Activated CD8-positive, alpha-beta memory T cell treated with anti-CD3 and anti-CD28 coated beads for 48 hours (primary cell): Measurements from ENCODE around the gene SPATA13.

ENCODE experiments used
- DNase-seq, 3 experiments: peaks; one replicate each; pipeline ENCODE4 v3.0.0-alpha.2; 2020; ENCODE audit warnings: low read depth in 2 of 3, low spot score in 2 of 3

Gene SPATA13

DNA sequence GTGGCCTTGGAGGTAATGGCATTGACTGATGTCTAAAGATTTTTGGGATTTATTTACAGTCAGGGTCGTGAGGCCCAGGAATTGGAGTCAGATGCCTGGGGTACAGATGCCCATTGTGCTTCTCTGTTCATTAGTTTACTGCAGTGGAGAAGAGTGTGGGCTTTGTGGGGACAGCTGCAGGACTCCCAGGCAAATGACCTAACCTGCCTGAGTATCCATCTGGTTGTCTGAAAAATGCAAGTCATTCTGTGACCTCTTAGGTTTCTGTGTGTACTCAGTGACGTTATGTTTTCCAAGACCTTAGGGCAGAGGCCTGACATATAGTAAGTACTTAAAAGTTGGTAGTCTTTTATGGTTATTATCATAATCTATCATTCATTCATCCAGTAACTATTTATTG lies 60.5 kb downstream of the SPATA13 start:
- no peak for DNase-seq

- DNase-seq: no peak
Observed at GRCh38 chr13:24222756-24223155, 62.2 kb downstream of the SPATA13 start.

GRCh38 chr13:24223341-24224231 lies 63.1 kb downstream of the SPATA13 start:
- no peak for DNase-seq

GRCh38 chr13:24224232-24224680 lies 63.7 kb downstream of the SPATA13 start:
- DNase-seq: no peak

- DNase-seq: no peak
Observed at GRCh38 chr13:24225062-24225461, 64.5 kb downstream of the SPATA13 start.

- no peak for DNase-seq
Observed at GRCh38 chr13:24225930-24226329, 65.4 kb downstream of the SPATA13 start.

DNA sequence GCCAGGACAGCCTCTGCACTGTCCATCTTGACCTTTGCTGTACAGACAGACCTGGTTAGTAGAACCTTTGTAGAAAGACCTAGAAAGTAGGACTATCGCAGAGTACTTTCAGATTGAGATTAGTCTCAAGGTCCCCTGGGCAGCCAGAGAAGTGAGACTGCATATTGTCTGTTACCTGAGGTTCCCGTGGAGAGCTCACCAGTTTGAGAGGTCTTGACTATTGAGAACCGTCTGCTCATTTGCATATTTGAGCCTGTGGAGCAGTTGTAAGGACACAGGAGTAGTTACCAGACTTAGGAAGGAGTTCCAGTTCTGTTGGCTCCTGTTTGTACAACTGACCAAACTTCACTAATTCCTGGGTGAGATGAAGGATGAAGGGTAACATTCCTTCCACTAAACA lies 66.2 kb downstream of the SPATA13 start:
- DNase-seq: no peak

DNA sequence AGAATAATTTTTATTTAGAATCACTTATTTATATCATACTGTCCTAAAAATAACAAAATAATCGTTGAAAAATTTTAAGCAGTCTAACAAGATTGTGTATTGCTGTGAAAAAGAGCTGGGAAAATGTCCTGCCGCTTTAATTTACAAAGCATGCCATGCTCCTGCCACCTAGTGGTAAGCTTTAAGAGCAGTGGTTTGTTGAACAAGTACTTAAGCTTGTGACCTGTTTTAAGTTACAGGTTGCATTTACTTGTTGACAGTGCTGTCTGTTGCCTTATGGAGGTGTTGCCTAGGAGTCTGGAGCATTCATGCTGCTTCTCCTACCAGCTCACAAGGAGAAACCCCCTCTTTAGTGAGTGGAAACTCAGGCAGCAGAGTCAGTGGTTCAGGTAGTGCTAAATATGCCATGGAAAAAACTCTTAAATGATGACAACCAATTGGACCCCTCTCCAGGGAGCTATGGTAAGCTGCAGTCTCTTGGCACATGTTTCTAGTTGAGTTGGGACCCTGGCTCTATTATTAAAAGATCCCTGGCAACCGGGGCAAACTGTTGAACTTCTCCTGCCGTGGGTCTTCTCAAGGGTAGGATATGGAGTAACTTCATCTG lies 68.4 kb downstream of the SPATA13 start:
- no peak for DNase-seq

GRCh38 chr13:24230428-24231072 lies 70.0 kb downstream of the SPATA13 start:
- no peak for DNase-seq

- no peak for DNase-seq
Observed at GRCh38 chr13:24231377-24231776, 70.9 kb downstream of the SPATA13 start.

GRCh38 chr13:24232037-24232436 lies 71.5 kb downstream of the SPATA13 start:
- no peak for DNase-seq

DNA sequence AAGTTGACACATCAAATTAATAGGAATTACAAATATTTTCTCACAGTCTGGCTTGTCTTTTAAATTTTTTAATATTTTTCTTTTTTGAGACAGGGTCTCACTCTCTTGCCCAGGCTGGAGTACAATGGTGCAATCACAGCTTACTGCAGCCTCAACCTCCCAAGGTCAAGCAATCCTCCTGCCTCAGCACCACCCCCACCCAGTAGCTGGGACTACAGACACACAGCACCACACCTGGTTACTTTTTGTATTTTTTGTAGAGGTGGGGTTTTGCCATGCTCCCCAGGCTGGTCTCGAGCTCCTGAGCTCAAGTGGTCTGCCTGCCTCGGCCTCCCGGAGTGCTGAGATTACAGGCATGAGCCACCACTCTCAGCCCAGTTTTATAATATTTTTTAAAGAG lies 72.0 kb downstream of the SPATA13 start:
- DNase-seq: no peak

GRCh38 chr13:24233351-24233901 lies 72.9 kb downstream of the SPATA13 start:
- DNase-seq: no peak

GRCh38 chr13:24234200-24234915 lies 73.8 kb downstream of the SPATA13 start:
- no peak for DNase-seq

- no peak for DNase-seq
Observed at GRCh38 chr13:24237356-24237755, 76.8 kb downstream of the SPATA13 start.

DNA sequence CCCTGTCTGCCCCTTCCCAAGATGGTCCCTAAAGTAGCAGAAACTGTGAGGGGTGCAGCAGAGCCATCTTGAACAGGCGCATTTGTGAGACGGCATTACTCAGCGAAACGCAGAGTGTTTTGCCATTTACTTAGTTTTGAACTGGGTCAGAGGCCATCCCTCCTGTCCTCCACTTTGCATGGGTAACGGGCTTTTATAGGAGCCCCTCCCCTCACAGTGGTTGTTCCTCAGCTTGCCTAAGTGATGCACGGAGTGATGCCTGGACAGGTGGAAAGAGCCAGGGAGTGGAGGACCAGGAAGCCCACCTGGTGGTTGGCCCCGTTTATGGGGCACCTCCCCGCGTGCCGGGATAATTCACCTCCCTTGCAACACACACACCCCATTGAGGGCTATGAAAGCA lies 80.8 kb downstream of the SPATA13 start:
- DNase-seq: no peak

- DNase-seq: no peak
Observed at GRCh38 chr13:24242100-24242499, 81.6 kb downstream of the SPATA13 start.

- DNase-seq: no peak
Observed at GRCh38 chr13:24243302-24243701, 82.8 kb downstream of the SPATA13 start.

DNA sequence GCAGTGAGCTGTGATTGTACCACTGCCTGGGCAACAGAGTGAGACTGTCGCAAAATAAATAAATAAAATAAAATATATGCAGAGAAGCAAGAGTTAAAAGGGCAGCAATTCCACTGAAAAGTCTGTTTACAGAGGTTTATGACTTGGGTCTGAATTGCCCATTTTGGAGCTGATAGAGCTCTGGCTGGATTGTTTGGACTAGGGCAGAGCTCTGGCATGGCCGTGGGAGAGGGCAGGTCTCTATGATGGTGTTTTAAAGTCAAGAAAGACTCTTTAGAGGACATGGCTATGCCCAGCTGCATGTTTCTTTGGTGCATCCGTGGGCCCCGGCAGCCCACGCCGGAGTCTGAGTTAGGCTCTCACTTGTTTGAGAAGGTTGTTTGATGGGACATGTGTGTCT lies 84.3 kb downstream of the SPATA13 start:
- no peak for DNase-seq

GRCh38 chr13:24247016-24247415 lies 86.5 kb downstream of the SPATA13 start:
- no peak for DNase-seq

GRCh38 chr13:24249624-24250023 lies 89.1 kb downstream of the SPATA13 start:
- no peak for DNase-seq
